ENCODE data around the gene SLC51B. TPM values are rescaled to one million over a fixed set of nuclear protein-coding genes. Genes with fewer than 3 reads are reported as not detected.

SLC51B gene
- polyA plus RNA-seq, 1 of the 3 experiments (the other 2 are of a cell fraction): not detected

- H3K4me1 ChIP-seq (ENCODE audit: control insufficient read depth in 1 of 2, insufficient read depth in 2 of 2, low read depth in 1 of 2, low read length in 1 of 2): peaks cover 0 to 9% of the 10 kb centered on the region in 2 experiments; a peak in 1 of 4 replicates
- H3K4me2 ChIP-seq: no peak overlapping the region
- POLR2A ChIA-PET: no interaction called here
- H3K27me3 ChIP-seq (ENCODE audit: insufficient read depth): 0 out of 2 replicates have a peak, but pooled peaks cover 6% of the 10 kb centered on the region
- H3K27ac ChIP-seq (ENCODE audit: low read depth in 2 of 2, low read length in 1 of 2): no peak overlapping the region
- no peak overlapping the region for H3K9ac ChIP-seq
- no peak overlapping the region for H2AFZ ChIP-seq (ENCODE audit: low read depth)
- H3F3A ChIP-seq (replicated peaks; ENCODE audit: insufficient read depth): no peaks in the 10 kb centered on the region
- CTCF ChIA-PET: interaction anchor here (0.9 to 8.3 kb wide), 4 partner anchors 12 to 353 kb away, joined by 3 to 99 read pairs (median 4); no protein-coding TSS in a partner anchor
- no peak overlapping the region for H3K4me3 ChIP-seq (ENCODE audit: low read depth in 2 of 2, low read length in 1 of 2)
- no peak for TF ChIP-seq FOXM1 (IDR thresholded peaks at IDR 0.05; ENCODE audit: low read depth)
- TF ChIP-seq NRF1 (IDR thresholded peaks at IDR 0.05; ENCODE audit: low read depth, low read length): no peak
- no peak for TF ChIP-seq POLR2AphosphoS5 (IDR thresholded peaks at IDR 0.05; ENCODE audit: low read depth, low read length)
- TF ChIP-seq ELF1 (IDR thresholded peaks at IDR 0.05): no peak
- no peak for TF ChIP-seq TCF12 (IDR thresholded peaks at IDR 0.05)
- no peak for TF ChIP-seq NFIC (IDR thresholded peaks at IDR 0.05; ENCODE audit: borderline replicate concordance)
- no peak for TF ChIP-seq RCOR1 (IDR thresholded peaks at IDR 0.05; ENCODE audit: low read length)
- TF ChIP-seq, protein P1, sequence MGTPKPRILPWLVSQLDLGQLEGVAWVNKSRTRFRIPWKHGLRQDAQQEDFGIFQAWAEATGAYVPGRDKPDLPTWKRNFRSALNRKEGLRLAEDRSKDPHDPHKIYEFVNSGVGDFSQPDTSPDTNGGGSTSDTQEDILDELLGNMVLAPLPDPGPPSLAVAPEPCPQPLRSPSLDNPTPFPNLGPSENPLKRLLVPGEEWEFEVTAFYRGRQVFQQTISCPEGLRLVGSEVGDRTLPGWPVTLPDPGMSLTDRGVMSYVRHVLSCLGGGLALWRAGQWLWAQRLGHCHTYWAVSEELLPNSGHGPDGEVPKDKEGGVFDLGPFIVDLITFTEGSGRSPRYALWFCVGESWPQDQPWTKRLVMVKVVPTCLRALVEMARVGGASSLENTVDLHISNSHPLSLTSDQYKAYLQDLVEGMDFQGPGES (IDR thresholded peaks at IDR 0.05; ENCODE audit: low read depth, low read length): no peak
- TF ChIP-seq TAF1 (IDR thresholded peaks at IDR 0.05; ENCODE audit: borderline replicate concordance, low read depth, low read length): no peak
- no peak for TF ChIP-seq SMC3 (IDR thresholded peaks at IDR 0.05; ENCODE audit: low read depth, low read length)
- no peak for TF ChIP-seq FOXJ3 (CRISPR knock-in tag; IDR thresholded peaks at IDR 0.05)
- no peak for TF ChIP-seq MXI1 (IDR thresholded peaks at IDR 0.05; ENCODE audit: low read depth, low read length)
- TF ChIP-seq, protein P2, sequence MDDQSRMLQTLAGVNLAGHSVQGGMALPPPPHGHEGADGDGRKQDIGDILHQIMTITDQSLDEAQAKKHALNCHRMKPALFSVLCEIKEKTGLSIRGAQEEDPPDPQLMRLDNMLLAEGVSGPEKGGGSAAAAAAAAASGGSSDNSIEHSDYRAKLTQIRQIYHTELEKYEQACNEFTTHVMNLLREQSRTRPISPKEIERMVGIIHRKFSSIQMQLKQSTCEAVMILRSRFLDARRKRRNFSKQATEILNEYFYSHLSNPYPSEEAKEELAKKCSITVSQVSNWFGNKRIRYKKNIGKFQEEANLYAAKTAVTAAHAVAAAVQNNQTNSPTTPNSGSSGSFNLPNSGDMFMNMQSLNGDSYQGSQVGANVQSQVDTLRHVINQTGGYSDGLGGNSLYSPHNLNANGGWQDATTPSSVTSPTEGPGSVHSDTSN (IDR thresholded peaks at IDR 0.05): no peak
- TF ChIP-seq CHD2 (IDR thresholded peaks at IDR 0.05; ENCODE audit: low read length, partially characterized antibody): no peak
- TF ChIP-seq SIN3A (IDR thresholded peaks at IDR 0.05; ENCODE audit: borderline replicate concordance, low read depth, low read length): no peak
- no peak for TF ChIP-seq YY1 (IDR thresholded peaks at IDR 0.05; ENCODE audit: low read depth)
- TF ChIP-seq, protein P3, sequence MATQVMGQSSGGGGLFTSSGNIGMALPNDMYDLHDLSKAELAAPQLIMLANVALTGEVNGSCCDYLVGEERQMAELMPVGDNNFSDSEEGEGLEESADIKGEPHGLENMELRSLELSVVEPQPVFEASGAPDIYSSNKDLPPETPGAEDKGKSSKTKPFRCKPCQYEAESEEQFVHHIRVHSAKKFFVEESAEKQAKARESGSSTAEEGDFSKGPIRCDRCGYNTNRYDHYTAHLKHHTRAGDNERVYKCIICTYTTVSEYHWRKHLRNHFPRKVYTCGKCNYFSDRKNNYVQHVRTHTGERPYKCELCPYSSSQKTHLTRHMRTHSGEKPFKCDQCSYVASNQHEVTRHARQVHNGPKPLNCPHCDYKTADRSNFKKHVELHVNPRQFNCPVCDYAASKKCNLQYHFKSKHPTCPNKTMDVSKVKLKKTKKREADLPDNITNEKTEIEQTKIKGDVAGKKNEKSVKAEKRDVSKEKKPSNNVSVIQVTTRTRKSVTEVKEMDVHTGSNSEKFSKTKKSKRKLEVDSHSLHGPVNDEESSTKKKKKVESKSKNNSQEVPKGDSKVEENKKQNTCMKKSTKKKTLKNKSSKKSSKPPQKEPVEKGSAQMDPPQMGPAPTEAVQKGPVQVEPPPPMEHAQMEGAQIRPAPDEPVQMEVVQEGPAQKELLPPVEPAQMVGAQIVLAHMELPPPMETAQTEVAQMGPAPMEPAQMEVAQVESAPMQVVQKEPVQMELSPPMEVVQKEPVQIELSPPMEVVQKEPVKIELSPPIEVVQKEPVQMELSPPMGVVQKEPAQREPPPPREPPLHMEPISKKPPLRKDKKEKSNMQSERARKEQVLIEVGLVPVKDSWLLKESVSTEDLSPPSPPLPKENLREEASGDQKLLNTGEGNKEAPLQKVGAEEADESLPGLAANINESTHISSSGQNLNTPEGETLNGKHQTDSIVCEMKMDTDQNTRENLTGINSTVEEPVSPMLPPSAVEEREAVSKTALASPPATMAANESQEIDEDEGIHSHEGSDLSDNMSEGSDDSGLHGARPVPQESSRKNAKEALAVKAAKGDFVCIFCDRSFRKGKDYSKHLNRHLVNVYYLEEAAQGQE (IDR thresholded peaks at IDR 0.05; ENCODE audit: low read depth, low read length): no peak
- TF ChIP-seq RFX5 (IDR thresholded peaks at IDR 0.05; ENCODE audit: low read length): no peak
- no peaks in the 10 kb centered on the region for H3K9me2 ChIP-seq
- DNase-seq: no peak
- WGBS (ENCODE audit: low lambda C conversion rate): 66% methylated on average over 3 of the region's 6 CpGs
- no peaks in the 10 kb centered on the region for H3K36me3 ChIP-seq (replicated peaks in 1 of 2; ENCODE audit: control insufficient read depth in 1 of 2, insufficient read depth in 2 of 2, low read length in 1 of 2)
- H3K9me3 ChIP-seq: no peaks in the 10 kb centered on the region
- no peaks in the 10 kb centered on the region for H3K79me2 ChIP-seq (ENCODE audit: insufficient read depth)
- H4K20me1 ChIP-seq (ENCODE audit: insufficient read depth): no peaks in the 10 kb centered on the region
Measured at GRCh38 chr15:65081270-65081669, 36.1 kb downstream of the SLC51B start.

Measured in SK-N-SH (cell line).